ENCODE data around the gene MAPRE2. TPM values are rescaled to one million over a fixed set of nuclear protein-coding genes. Genes with fewer than 3 reads are reported as not detected.
"Not testable (repeated sequence)": the region's sequence is repeated elsewhere in the genome, so short reads cannot be mapped to it uniquely, and the experiment has no call there.

Gene MAPRE2
- total and polyA plus RNA-seq, 2 of the 13 experiments (the other 11 are each of a cell fraction or from before 2014, with no cell fraction given): 34.5 to 67.9 TPM

DNA sequence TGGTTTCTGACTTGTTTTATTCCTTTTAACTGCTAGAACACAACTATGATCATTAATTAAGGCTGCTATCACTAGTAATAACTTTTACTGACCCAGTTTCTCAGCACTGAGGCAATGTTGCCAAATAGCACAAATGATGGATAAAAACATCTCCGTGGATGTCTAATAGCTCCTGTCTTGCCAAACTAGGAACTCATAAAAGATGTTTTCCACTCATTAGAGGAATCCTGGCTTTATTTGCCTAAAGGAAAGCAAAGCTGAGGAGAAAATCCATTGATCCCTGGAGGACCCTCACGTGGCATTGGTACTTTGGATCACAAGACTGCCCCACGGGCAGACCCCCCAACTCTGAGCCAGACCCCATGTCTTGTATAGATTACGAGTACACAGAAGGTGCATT, 103.5 kb downstream of the MAPRE2 start:
- BruUV-seq (replicated peaks): no TSS peak
- ChIA-PET CTCF (ENCODE audit: low intra/inter-chr PET ratio, low total read pairs) (interaction anchor here (1.6 to 1.9 kb wide), 2 partner anchors 138 to 278 kb away, joined by 6 to 22 read pairs; no protein-coding TSS in a partner anchor), POLR2A (no interaction called here)
- DNase-seq (ENCODE audit: low spot score) (no peak), FAIRE-seq (no peak), ATAC-seq (no peak)
- WGBS (ENCODE audit: low lambda C conversion rate): 84% methylated on average over 4 of the region's 4 CpGs
- H3K4me3 ChIP-seq (replicated peaks in 1 of 3; ENCODE audit: insufficient read depth in 1 of 3, low read depth in 2 of 3, low read length in 3 of 3): no peak overlapping the region
- no peak overlapping the region for H3K27ac ChIP-seq (ENCODE audit: extremely low read length, insufficient read depth, low read length)
- H3K4me2 ChIP-seq (ENCODE audit: low read depth, low read length): no peak overlapping the region
- no peaks in the 10 kb centered on the region for H3K27me3 ChIP-seq (ENCODE audit: control insufficient read depth in 1 of 2, insufficient read depth in 2 of 2, low read length in 2 of 2)
- intact Hi-C loops (cut with micrococcal nuclease; ENCODE audit: unreplicated experiment) (loop anchor here (1.0 to 10.0 kb wide), 3 partner anchors 100 to 278 kb away; partner anchors contain the start of gene MAPRE2), in situ Hi-C loops (cut with HindIII; ENCODE audit: extremely low pct_ligation_motif_present, low pct_unique_long_range_greater_than_20kb) (loop anchor here (5.0 to 25.0 kb wide), 2 partner anchors 132 to 262 kb away; no protein-coding TSS in a partner anchor)
- peaks cover 2 to 15% of the 10 kb centered on the region in 2 experiments; a peak in 3 of 5 replicates for H3K36me3 ChIP-seq (replicated peaks in 1 of 2; ENCODE audit: control insufficient read depth in 1 of 2, insufficient read depth in 2 of 2, low read length in 2 of 2)
- peaks cover 12% of the 10 kb centered on the region for H3K4me1 ChIP-seq (ENCODE audit: insufficient read depth, low read length)
- no peaks in the 10 kb centered on the region for H3K9me3 ChIP-seq (ENCODE audit: low read length)
- no peak overlapping the region for H2AFZ ChIP-seq (ENCODE audit: low read length)
- H3K79me2 ChIP-seq (ENCODE audit: insufficient read depth, low read length): no peaks in the 10 kb centered on the region
- no peaks in the 10 kb centered on the region for H4K20me1 ChIP-seq (ENCODE audit: insufficient read depth, low read length)
- no peak for TF ChIP-seq NKX3-1 (CRISPR knock-in tag; IDR thresholded peaks at IDR 0.05)
- TF ChIP-seq RBM22 (optimal IDR thresholded peaks at IDR 0.05; ENCODE audit: low read length): peak; percentile 43
- H3K9ac ChIP-seq (ENCODE audit: insufficient read depth, low read depth, low read length): no peak overlapping the region

DNA sequence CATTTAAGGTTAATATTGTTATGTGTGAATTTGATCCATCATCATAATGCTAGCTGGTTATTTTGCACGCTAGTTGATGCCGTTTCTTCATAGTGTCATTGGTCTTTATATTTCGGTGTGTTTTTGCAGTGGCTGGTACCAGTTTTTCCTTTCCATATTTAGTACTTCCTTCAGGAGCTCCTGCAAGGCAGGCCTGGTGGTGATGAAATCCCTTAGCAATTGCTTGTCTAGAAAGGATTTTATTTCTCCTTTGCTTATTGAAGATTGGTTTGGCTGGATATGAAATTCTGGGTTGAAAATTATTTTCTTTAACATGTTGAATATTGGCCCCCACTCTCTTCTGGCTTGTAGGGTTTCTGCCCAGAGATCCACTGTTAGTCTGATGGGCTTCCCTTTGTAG, 109.0 kb downstream of the MAPRE2 start:
- H3K4me2 ChIP-seq (ENCODE audit: low read depth, low read length); H3K27me3 ChIP-seq (ENCODE audit: control insufficient read depth in 1 of 2, insufficient read depth in 2 of 2, low read length in 2 of 2); H2AFZ ChIP-seq (ENCODE audit: low read length); H3K4me3 ChIP-seq (replicated peaks in 1 of 3; ENCODE audit: insufficient read depth in 1 of 3, low read depth in 2 of 3, low read length in 3 of 3); H3K27ac ChIP-seq (ENCODE audit: extremely low read length, insufficient read depth, low read length); BruUV-seq (replicated peaks); in situ Hi-C loops (cut with HindIII; ENCODE audit: extremely low pct_ligation_motif_present, low pct_unique_long_range_greater_than_20kb); H3K79me2 ChIP-seq (ENCODE audit: insufficient read depth, low read length); H3K9me3 ChIP-seq (ENCODE audit: low read length); ATAC-seq; POLR2A ChIA-PET; H3K36me3 ChIP-seq (replicated peaks in 1 of 2; ENCODE audit: control insufficient read depth in 1 of 2, insufficient read depth in 2 of 2, low read length in 2 of 2); CTCF ChIA-PET (ENCODE audit: low intra/inter-chr PET ratio, low total read pairs); DNase-seq (ENCODE audit: low spot score); H4K20me1 ChIP-seq (ENCODE audit: insufficient read depth, low read length); H3K9ac ChIP-seq (ENCODE audit: insufficient read depth, low read depth, low read length); intact Hi-C loops (cut with micrococcal nuclease; ENCODE audit: unreplicated experiment): not testable (repeated sequence)
- 98% methylated on average over 3 of the region's 3 CpGs for WGBS (ENCODE audit: low lambda C conversion rate)
- FAIRE-seq: peak; percentile 28
- peaks cover 19% of the 10 kb centered on the region for H3K4me1 ChIP-seq (ENCODE audit: insufficient read depth, low read length)

Measured in HepG2 (cell line).